Calu3 (cell line): Measurements from ENCODE around the gene MIGA2. TPM values are rescaled to one million over a fixed set of nuclear protein-coding genes. Genes with fewer than 3 reads are reported as not detected.

Experiments used
- BruUV-seq: library from RNA; stranded (reverse); fragments of 400-500 nt; replicated peaks from 2 replicates; lab custom pipeline; 2021; lab: Mats Ljungman, UMichigan
- CTCF ChIA-PET: fragments of 300-600 bp; sonication (Branson Sonifier 250); formaldehyde crosslinking; loops from one replicate; lab custom pipeline; 2022; ENCODE audit warnings: antibody characterized with exemption; lab: Charles Lee
- DNase-seq: peaks from one replicate; pipeline ENCODE4 v3.0.0; 2022
- H3K27ac Mint-ChIP-seq: one replicate; pipeline ENCODE4 v1.8.0; 2022; ENCODE audit warnings: mixed read lengths; ENCODE audit not compliant: unreplicated experiment
- H3K27me3 Mint-ChIP-seq: one replicate; pipeline ENCODE4 v1.8.0; 2022; ENCODE audit warnings: mixed read lengths; ENCODE audit not compliant: unreplicated experiment
- H3K36me3 Mint-ChIP-seq: one replicate; pipeline ENCODE4 v1.8.0; 2022; ENCODE audit warnings: mild to moderate bottlenecking, moderate library complexity, mixed read lengths; ENCODE audit not compliant: insufficient read depth, unreplicated experiment
- H3K4me1 Mint-ChIP-seq: one replicate; pipeline ENCODE4 v1.8.0; 2022; ENCODE audit warnings: mild to moderate bottlenecking, low read depth, mixed read lengths; ENCODE audit not compliant: unreplicated experiment
- H3K4me3 Mint-ChIP-seq: one replicate; pipeline ENCODE4 v1.8.0; 2022; ENCODE audit warnings: mild to moderate bottlenecking, low read depth, moderate library complexity, mixed read lengths; ENCODE audit not compliant: unreplicated experiment
- H3K9me3 Mint-ChIP-seq: one replicate; pipeline ENCODE4 v1.8.0; 2022; ENCODE audit warnings: low read depth, mixed read lengths; ENCODE audit not compliant: unreplicated experiment
- intact Hi-C: fragments of 100-400 bp; cut with micrococcal nuclease; formaldehyde crosslinking; loops from one replicate; pipeline ENCODE4 v1.10.0; 2022; ENCODE audit not compliant: unreplicated experiment
- total RNA-seq: library from RNA; stranded (reverse); gene quantifications from 2 replicates; pipeline ENCODE4 v1.2.3, GENCODE V29; 2022
- TF ChIP-seq, protein P1 (sequence below): fragments of 200-600 bp; IDR thresholded peaks from one replicate; pipeline ENCODE4 v1.8.0; 2022; ENCODE audit warnings: antibody characterized with exemption; ENCODE audit not compliant: unreplicated experiment

Gene MIGA2
- total RNA-seq, 1 experiment from 2014 or later, result 17.8 TPM

DNA sequence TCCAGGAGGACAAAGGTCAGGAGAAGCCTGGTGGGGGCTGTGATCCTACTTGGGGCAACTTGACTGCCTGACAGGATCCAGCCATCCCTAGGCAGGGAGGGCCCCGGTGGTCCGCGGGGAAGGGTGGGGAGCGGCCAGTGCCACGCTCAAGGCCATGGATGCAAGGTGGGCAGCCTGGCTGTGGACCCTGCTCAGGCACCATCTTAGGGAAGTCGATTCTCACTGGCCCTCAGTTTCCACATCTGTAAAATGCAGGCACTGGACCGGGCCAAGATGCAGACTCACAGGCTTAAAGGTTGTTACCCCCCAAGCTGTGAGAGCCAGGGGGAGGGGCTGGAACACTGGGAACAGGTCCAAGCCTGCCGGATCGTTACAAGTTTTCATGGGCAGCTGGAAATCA is 35.7 kb downstream of the MIGA2 start:
- intact Hi-C loops, result no loop called here
- Mint-ChIP-seq H3K27me3 (no peaks in the 10 kb centered on the region), H3K9me3 (no peaks in the 10 kb centered on the region), H3K27ac (no peak overlapping the region), H3K4me1 (no peaks in the 10 kb centered on the region), H3K36me3 (peaks cover 11% of the 10 kb centered on the region), H3K4me3 (no peak overlapping the region)
- CTCF ChIA-PET, result no interaction called here
- BruUV-seq, result no TSS peak
- DNase-seq, result no peak
- TF ChIP-seq, protein P1, sequence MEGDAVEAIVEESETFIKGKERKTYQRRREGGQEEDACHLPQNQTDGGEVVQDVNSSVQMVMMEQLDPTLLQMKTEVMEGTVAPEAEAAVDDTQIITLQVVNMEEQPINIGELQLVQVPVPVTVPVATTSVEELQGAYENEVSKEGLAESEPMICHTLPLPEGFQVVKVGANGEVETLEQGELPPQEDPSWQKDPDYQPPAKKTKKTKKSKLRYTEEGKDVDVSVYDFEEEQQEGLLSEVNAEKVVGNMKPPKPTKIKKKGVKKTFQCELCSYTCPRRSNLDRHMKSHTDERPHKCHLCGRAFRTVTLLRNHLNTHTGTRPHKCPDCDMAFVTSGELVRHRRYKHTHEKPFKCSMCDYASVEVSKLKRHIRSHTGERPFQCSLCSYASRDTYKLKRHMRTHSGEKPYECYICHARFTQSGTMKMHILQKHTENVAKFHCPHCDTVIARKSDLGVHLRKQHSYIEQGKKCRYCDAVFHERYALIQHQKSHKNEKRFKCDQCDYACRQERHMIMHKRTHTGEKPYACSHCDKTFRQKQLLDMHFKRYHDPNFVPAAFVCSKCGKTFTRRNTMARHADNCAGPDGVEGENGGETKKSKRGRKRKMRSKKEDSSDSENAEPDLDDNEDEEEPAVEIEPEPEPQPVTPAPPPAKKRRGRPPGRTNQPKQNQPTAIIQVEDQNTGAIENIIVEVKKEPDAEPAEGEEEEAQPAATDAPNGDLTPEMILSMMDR, result no peak

DNA sequence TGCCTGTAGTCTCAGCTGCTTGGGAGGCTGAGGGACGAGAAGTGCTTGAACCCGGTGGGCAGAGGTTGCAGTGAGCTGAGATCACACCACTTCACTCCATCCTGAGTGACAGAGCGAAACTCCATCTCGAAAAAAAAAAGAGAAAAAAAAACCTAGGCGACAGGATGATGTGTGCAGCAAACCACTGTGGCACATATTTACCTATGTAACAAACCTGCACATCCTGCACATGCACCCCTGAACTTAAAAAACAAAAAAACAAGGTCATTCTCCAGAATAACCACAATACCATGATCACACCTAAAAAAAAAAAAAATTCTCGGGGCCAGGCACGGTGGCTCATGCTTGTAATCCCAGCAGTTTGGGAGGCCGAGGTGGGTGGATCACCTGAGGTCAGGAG is 37.0 kb downstream of the MIGA2 start:
- DNase-seq, result no peak
- Mint-ChIP-seq H3K36me3 (peaks cover 7% of the 10 kb centered on the region), H3K4me3 (no peak overlapping the region), H3K27ac (no peak overlapping the region), H3K27me3 (no peaks in the 10 kb centered on the region), H3K4me1 (no peaks in the 10 kb centered on the region), H3K9me3 (no peaks in the 10 kb centered on the region)
- BruUV-seq, result no TSS peak
- TF ChIP-seq, protein P1, result no peak
- intact Hi-C loops, result no loop called here
- CTCF ChIA-PET, result no interaction called here

DNA sequence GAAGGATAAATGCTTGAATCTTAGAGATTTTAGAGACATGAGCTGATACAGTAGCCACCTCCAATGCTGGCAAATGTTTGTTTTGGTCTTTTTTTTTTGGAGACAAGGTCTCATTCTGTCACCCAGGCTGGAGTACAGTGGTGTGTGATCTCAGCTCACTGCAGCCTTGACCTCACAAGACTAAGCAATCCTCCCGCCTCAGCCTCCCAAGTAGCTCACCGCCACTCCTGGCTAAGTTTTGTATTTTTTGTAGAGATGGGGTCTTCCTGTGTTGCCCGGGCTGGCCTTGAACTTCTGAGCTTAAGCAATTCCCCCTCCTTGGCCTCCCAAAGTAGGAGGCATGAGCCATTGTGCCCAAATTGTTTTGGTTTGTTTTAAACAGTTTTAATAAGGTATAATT is 37.7 kb downstream of the MIGA2 start:
- Mint-ChIP-seq H3K27me3 (no peaks in the 10 kb centered on the region), H3K36me3 (peaks cover 6% of the 10 kb centered on the region), H3K9me3 (no peaks in the 10 kb centered on the region), H3K4me3 (no peak overlapping the region), H3K4me1 (no peaks in the 10 kb centered on the region), H3K27ac (no peak overlapping the region)
- TF ChIP-seq, protein P1, result no peak
- CTCF ChIA-PET, result no interaction called here
- no peak for DNase-seq
- intact Hi-C loops, result no loop called here
- no TSS peak for BruUV-seq

DNA sequence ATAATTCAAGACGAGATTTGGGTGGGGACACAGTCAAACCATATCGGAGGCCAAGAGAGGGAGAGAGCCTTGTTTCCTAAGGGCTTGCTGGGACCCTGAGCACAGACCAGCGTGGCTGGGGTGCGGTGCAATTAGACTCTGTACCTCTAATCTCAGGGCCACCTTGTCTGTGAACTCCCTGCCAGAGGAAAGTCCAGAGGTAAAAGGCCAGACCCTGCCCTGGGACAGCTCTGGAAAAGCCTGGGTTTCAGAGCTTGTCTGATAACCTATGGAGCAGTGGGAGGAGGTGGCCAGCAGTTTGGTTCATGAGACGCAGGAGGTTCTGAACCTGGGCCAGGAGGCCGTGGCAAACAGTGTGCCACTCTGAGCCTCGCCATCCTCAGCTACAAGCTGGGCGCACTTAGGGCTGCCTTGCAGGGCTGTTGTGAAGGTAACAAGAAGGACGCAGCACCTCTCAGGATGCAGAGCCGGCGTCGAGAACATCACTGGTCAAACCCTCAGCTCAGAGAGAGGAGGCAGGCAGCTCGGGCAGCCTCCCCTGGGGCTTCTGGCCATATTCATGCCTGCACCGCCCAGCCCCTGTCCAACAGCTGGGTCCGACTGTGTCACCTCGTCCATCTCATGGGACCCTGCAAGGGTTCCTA is 39.7 kb downstream of the MIGA2 start:
- no peak for DNase-seq
- CTCF ChIA-PET, result no interaction called here
- intact Hi-C loops, result no loop called here
- Mint-ChIP-seq H3K27me3 (no peaks in the 10 kb centered on the region), H3K4me1 (no peaks in the 10 kb centered on the region), H3K9me3 (no peaks in the 10 kb centered on the region), H3K27ac (no peak overlapping the region), H3K36me3 (peaks cover 21% of the 10 kb centered on the region), H3K4me3 (no peak overlapping the region)
- BruUV-seq, result no TSS peak
- TF ChIP-seq, protein P1, result no peak
